DMS79 (cell line): ENCODE results near the gene MTPN.

ENCODE experiments used
- DNase-seq: peaks from one replicate; lab custom pipeline; 2025; lab: John Stamatoyannopoulos, UW

Gene MTPN

GRCh38 chr7:135884495-135885232 lies 92.5 kb downstream of the MTPN start:
- no peak for DNase-seq

GRCh38 chr7:135879233-135879632 lies 97.9 kb downstream of the MTPN start:
- no peak for DNase-seq

DNA sequence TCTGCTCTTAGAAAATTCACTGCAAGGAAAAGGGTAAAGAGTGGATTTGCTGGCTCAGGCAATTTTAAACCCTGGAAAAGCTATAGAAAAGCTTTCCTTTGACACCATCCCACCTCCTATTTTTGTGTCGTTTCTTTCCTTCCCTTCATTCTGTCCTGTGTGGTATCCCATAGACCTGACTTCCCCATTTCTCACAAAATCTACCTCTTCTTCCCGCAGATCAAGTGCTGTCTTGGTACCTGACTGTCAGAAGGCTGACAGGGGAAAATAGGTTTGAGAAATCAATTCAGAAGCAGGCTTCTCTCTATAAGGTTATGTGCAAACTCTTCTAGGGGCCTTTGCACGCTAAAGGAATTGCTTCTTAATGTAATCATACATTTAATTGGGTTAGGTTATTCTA lies 98.9 kb downstream of the MTPN start:
- no peak for DNase-seq

GRCh38 chr7:135877805-135878204 lies 99.4 kb downstream of the MTPN start:
- no peak for DNase-seq
